Measurements from ENCODE around the gene ADAM22.

GRCh38 chr7:88057655-88058054 is 123.6 kb downstream of the ADAM22 start:
- TF ChIP-seq EZH2 (optimal IDR thresholded peaks at IDR 0.05; ENCODE audit: low read depth, low read length), result no peak
- TF ChIP-seq, protein P1, sequence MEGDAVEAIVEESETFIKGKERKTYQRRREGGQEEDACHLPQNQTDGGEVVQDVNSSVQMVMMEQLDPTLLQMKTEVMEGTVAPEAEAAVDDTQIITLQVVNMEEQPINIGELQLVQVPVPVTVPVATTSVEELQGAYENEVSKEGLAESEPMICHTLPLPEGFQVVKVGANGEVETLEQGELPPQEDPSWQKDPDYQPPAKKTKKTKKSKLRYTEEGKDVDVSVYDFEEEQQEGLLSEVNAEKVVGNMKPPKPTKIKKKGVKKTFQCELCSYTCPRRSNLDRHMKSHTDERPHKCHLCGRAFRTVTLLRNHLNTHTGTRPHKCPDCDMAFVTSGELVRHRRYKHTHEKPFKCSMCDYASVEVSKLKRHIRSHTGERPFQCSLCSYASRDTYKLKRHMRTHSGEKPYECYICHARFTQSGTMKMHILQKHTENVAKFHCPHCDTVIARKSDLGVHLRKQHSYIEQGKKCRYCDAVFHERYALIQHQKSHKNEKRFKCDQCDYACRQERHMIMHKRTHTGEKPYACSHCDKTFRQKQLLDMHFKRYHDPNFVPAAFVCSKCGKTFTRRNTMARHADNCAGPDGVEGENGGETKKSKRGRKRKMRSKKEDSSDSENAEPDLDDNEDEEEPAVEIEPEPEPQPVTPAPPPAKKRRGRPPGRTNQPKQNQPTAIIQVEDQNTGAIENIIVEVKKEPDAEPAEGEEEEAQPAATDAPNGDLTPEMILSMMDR (IDR thresholded peaks at IDR 0.05; ENCODE audit: low read length), result no peak
